ENCODE data around the gene CMTM4.

CMTM4 gene

DNA sequence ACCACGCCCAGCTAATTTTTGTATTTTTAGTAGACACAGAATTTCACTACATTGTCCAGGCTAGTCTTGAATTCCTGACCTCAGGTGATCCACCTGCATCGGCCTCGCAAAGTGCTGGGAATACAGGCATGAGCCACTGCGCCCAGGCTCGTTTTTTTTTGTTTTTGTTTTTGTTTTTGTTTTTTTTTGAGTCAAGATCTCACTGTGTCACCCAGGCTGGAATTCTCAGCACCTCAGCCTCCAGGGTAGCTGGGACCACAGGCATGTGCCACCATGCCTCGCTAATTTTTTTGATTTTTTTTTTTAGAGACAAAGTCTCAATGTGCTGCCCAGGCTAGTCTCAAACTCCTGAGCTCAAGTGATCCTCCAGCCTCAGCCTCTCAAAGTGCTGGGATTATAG lies 17.5 kb upstream of the CMTM4 start:
- no peaks in the 10 kb centered on the region for H3K36me3 ChIP-seq (ENCODE audit: low read length)
- no peak overlapping the region for H3K9ac ChIP-seq (ENCODE audit: low read length)
- no peaks in the 10 kb centered on the region for H4K20me1 ChIP-seq (ENCODE audit: low read depth, low read length)
- H3K4me3 ChIP-seq (ENCODE audit: insufficient read depth, low read length, poor library complexity, severe bottlenecking) = no peak overlapping the region
- H3K9me2 ChIP-seq (replicated peaks; ENCODE audit: insufficient read depth, low read length) = no peaks in the 10 kb centered on the region
- H3K27ac ChIP-seq (ENCODE audit: low read depth, low read length) = no peak overlapping the region
- H3K27me3 ChIP-seq (ENCODE audit: low read length) = no peaks in the 10 kb centered on the region
- H3F3A ChIP-seq (ENCODE audit: insufficient read depth) = no peaks in the 10 kb centered on the region
- no peaks in the 10 kb centered on the region for H3K79me2 ChIP-seq (ENCODE audit: insufficient read depth, low read length)
- H3K9me3 ChIP-seq (ENCODE audit: insufficient read depth, low read length) = no peaks in the 10 kb centered on the region
- H3K4me2 ChIP-seq (ENCODE audit: low read depth, low read length, poor library complexity, severe bottlenecking) = no peak overlapping the region
- H2AFZ ChIP-seq (ENCODE audit: low read depth, low read length, severe bottlenecking) = no peak overlapping the region
- TF ChIP-seq, protein P1, sequence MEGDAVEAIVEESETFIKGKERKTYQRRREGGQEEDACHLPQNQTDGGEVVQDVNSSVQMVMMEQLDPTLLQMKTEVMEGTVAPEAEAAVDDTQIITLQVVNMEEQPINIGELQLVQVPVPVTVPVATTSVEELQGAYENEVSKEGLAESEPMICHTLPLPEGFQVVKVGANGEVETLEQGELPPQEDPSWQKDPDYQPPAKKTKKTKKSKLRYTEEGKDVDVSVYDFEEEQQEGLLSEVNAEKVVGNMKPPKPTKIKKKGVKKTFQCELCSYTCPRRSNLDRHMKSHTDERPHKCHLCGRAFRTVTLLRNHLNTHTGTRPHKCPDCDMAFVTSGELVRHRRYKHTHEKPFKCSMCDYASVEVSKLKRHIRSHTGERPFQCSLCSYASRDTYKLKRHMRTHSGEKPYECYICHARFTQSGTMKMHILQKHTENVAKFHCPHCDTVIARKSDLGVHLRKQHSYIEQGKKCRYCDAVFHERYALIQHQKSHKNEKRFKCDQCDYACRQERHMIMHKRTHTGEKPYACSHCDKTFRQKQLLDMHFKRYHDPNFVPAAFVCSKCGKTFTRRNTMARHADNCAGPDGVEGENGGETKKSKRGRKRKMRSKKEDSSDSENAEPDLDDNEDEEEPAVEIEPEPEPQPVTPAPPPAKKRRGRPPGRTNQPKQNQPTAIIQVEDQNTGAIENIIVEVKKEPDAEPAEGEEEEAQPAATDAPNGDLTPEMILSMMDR (IDR thresholded peaks at IDR 0.05; ENCODE audit: insufficient read depth, low read length, poor library complexity, severe bottlenecking) = no peak
- no peak for TF ChIP-seq EZH2phosphoT487 (conservative IDR thresholded peaks at IDR 0.05; ENCODE audit: low read length)

DNA sequence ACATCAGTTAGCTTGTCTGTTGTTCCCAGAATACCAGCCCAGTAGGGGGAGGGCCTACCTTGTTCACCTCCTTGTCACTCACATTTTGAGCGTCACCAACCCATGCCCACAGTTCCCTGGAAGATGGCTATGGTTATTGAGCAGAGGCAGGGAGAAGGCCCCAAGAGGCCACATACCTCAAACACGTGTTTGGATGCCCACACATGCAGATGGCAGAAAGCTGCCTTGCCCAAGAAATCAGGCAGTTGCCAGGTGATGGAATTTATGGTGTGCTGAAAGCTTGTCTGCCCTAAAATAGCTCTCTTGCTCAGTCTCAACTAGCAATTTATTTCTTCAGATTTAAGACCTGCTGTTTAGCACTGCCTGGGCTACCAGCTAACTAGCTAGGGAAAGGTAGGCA lies 16.5 kb upstream of the CMTM4 start:
- Histone ChIP-seq H3K9me2 (replicated peaks; ENCODE audit: insufficient read depth, low read length) (no peaks in the 10 kb centered on the region), H3K4me2 (ENCODE audit: low read depth, low read length, poor library complexity, severe bottlenecking) (no peak overlapping the region), H3K79me2 (ENCODE audit: insufficient read depth, low read length) (no peaks in the 10 kb centered on the region), H4K20me1 (ENCODE audit: low read depth, low read length) (no peaks in the 10 kb centered on the region), H3K27me3 (ENCODE audit: low read length) (no peaks in the 10 kb centered on the region), H3K9me3 (ENCODE audit: insufficient read depth, low read length) (no peaks in the 10 kb centered on the region), H3F3A (ENCODE audit: insufficient read depth) (no peaks in the 10 kb centered on the region), H2AFZ (ENCODE audit: low read depth, low read length, severe bottlenecking) (no peak overlapping the region), H3K36me3 (ENCODE audit: low read length) (no peaks in the 10 kb centered on the region), H3K27ac (ENCODE audit: low read depth, low read length) (no peak overlapping the region), H3K9ac (ENCODE audit: low read length) (no peak overlapping the region), H3K4me3 (ENCODE audit: insufficient read depth, low read length, poor library complexity, severe bottlenecking) (no peak overlapping the region)
- TF ChIP-seq EZH2phosphoT487 (conservative IDR thresholded peaks at IDR 0.05; ENCODE audit: low read length) = no peak
- TF ChIP-seq, protein P1 (IDR thresholded peaks at IDR 0.05; ENCODE audit: insufficient read depth, low read length, poor library complexity, severe bottlenecking) = no peak

DNA sequence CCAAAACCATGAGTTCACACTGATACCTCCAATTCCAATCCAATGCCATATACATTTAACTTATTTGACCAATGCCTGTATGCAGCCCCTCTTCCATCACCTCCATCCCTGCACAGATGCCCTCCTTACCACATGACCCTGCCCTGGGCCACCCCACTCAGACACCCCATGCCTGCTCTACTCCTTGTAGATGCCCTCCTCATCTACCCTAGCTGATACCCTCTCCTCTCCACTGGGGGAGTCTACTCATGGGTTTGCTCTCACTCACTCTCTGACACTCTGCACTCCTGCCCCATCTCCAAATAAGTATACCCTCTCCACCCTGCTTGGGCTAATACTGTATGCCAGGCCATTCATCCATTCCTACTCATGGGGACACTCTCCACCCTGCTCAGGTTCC lies 16.0 kb upstream of the CMTM4 start:
- Histone ChIP-seq H3K9ac (ENCODE audit: low read length) (no peak overlapping the region), H3K79me2 (ENCODE audit: insufficient read depth, low read length) (no peaks in the 10 kb centered on the region)

More for the DNA sequence above, 16.0 kb upstream of the CMTM4 start:
- H2AFZ ChIP-seq (ENCODE audit: low read depth, low read length, severe bottlenecking) = no peak overlapping the region
- H4K20me1 ChIP-seq (ENCODE audit: low read depth, low read length) = no peaks in the 10 kb centered on the region
- no peak overlapping the region for H3K27ac ChIP-seq (ENCODE audit: low read depth, low read length)
- no peaks in the 10 kb centered on the region for H3F3A ChIP-seq (ENCODE audit: insufficient read depth)
- H3K9me3 ChIP-seq (ENCODE audit: insufficient read depth, low read length) = no peaks in the 10 kb centered on the region
- TF ChIP-seq, protein P1 (IDR thresholded peaks at IDR 0.05; ENCODE audit: insufficient read depth, low read length, poor library complexity, severe bottlenecking) = no peak
- TF ChIP-seq EZH2phosphoT487 (conservative IDR thresholded peaks at IDR 0.05; ENCODE audit: low read length) = no peak
- H3K27me3 ChIP-seq (ENCODE audit: low read length) = no peaks in the 10 kb centered on the region
- no peak overlapping the region for H3K4me3 ChIP-seq (ENCODE audit: insufficient read depth, low read length, poor library complexity, severe bottlenecking)
- no peaks in the 10 kb centered on the region for H3K36me3 ChIP-seq (ENCODE audit: low read length)
- no peaks in the 10 kb centered on the region for H3K9me2 ChIP-seq (replicated peaks; ENCODE audit: insufficient read depth, low read length)
- H3K4me2 ChIP-seq (ENCODE audit: low read depth, low read length, poor library complexity, severe bottlenecking) = no peak overlapping the region

Measured in SU-DHL-6 (cell line).